Nephron progenitor cell (in vitro differentiated cells): ENCODE measurements around the gene BSN.

Source experiments
- DNase-seq: peaks from one replicate; pipeline ENCODE4 v3.0.0; 2021
- H3K27ac Mint-ChIP-seq: 2 replicates; pipeline ENCODE4 v1.8.0; 2021; ENCODE audit warnings: mild to moderate bottlenecking, moderate library complexity, mixed read lengths
- H3K27me3 Mint-ChIP-seq: 2 replicates; pipeline ENCODE4 v1.8.0; 2021; ENCODE audit warnings: mild to moderate bottlenecking, low read depth, mixed read lengths; ENCODE audit not compliant: poor library complexity
- H3K36me3 Mint-ChIP-seq: 2 replicates; pipeline ENCODE4 v1.8.0; 2021; ENCODE audit warnings: low read depth, mixed read lengths
- H3K4me1 Mint-ChIP-seq: 2 replicates; pipeline ENCODE4 v1.8.0; 2021; ENCODE audit warnings: mixed read lengths
- H3K4me3 Mint-ChIP-seq: 2 replicates; pipeline ENCODE4 v1.8.0; 2021; ENCODE audit warnings: mild to moderate bottlenecking, moderate library complexity, mixed read lengths
- H3K9me3 Mint-ChIP-seq: 2 replicates; pipeline ENCODE4 v1.8.0; 2021; ENCODE audit warnings: mild to moderate bottlenecking, moderate library complexity, mixed read lengths
- CTCF ChIP-seq: fragments of 200-600 bp; sonication (generic); IDR thresholded peaks from 2 replicates; pipeline ENCODE4 v1.5.0; 2021; ENCODE audit warnings: antibody characterized with exemption

BSN gene

GRCh38 chr3:49704629-49705028 lies 150.4 kb downstream of the BSN start:
- Mint-ChIP-seq H3K36me3 (peaks cover 4% of the 10 kb centered on the region), H3K27ac (no peak overlapping the region), H3K4me3 (no peak overlapping the region), H3K9me3 (no peaks in the 10 kb centered on the region), H3K27me3 (no peaks in the 10 kb centered on the region), H3K4me1 (peaks cover 10% of the 10 kb centered on the region)
- TF ChIP-seq CTCF = no peak
- no peak for DNase-seq

- Mint-ChIP-seq H3K27me3 (no peaks in the 10 kb centered on the region), H3K9me3 (no peaks in the 10 kb centered on the region), H3K27ac (no peak overlapping the region), H3K36me3 (peaks cover 4% of the 10 kb centered on the region), H3K4me3 (no peak overlapping the region), H3K4me1 (peaks cover 10% of the 10 kb centered on the region)
- no peak for TF ChIP-seq CTCF
- DNase-seq = no peak
These were observed 151.2 kb downstream of the BSN start for GRCh38 chr3:49705390-49705960.

GRCh38 chr3:49706456-49707112 lies 152.3 kb downstream of the BSN start:
- DNase-seq = no peak
- Mint-ChIP-seq H3K36me3 (peaks cover 4% of the 10 kb centered on the region), H3K9me3 (no peaks in the 10 kb centered on the region), H3K4me1 (peaks cover 17% of the 10 kb centered on the region), H3K27ac (peak overlapping the region; percentile 45), H3K4me3 (no peak overlapping the region), H3K27me3 (no peaks in the 10 kb centered on the region)
- TF ChIP-seq CTCF = no peak

GRCh38 chr3:49707113-49707480 lies 152.8 kb downstream of the BSN start:
- DNase-seq = no peak
- Mint-ChIP-seq H3K9me3 (no peaks in the 10 kb centered on the region), H3K27ac (peak overlapping the region; percentile 45), H3K4me3 (no peak overlapping the region), H3K27me3 (peaks cover 3% of the 10 kb centered on the region), H3K4me1 (peaks cover 22% of the 10 kb centered on the region), H3K36me3 (peaks cover 4% of the 10 kb centered on the region)
- TF ChIP-seq CTCF = no peak

GRCh38 chr3:49709852-49710251 lies 155.6 kb downstream of the BSN start:
- Mint-ChIP-seq H3K4me1 (peaks cover 24% of the 10 kb centered on the region), H3K36me3 (peaks cover 4% of the 10 kb centered on the region), H3K4me3 (no peak overlapping the region), H3K27me3 (peaks cover 3% of the 10 kb centered on the region), H3K9me3 (no peaks in the 10 kb centered on the region), H3K27ac (no peak overlapping the region)
- DNase-seq = no peak
- no peak for TF ChIP-seq CTCF

GRCh38 chr3:49711489-49711888 lies 157.2 kb downstream of the BSN start:
- no peak for TF ChIP-seq CTCF
- Mint-ChIP-seq H3K27ac (peak overlapping the region; percentile 97), H3K4me3 (no peak overlapping the region), H3K9me3 (no peaks in the 10 kb centered on the region), H3K4me1 (peaks cover 24% of the 10 kb centered on the region), H3K36me3 (peaks cover 4% of the 10 kb centered on the region), H3K27me3 (peaks cover 3% of the 10 kb centered on the region)
- no peak for DNase-seq
